Spleen (tissue), 7 donors: Measurements from ENCODE around the gene SIMC1.

Experiments used
- POLR2A ChIP-seq, 3 donors: fragments of 450-650 bp; IDR thresholded peaks; one replicate each; pipeline ENCODE4 v1.5.1; 2017; ENCODE audit warnings: antibody characterized with exemption in 3 of 3, mild to moderate bottlenecking in 1 of 3
- TF ChIP-seq, protein P1 (sequence below), 11 experiments: fragments of 200-600 bp in 7 of 11; fragments of 450-650 bp in 4 of 11; sonication (generic) in 4 of 11; IDR thresholded peaks in 8 of 11; conservative IDR thresholded peaks in 3 of 11; 1 replicate in 7 of 11; 2 replicates in 4 of 11; pipeline versions ENCODE4 v1.4.0 to v1.8.0; 2016 to 2021; ENCODE audit warnings: antibody characterized with exemption in 11 of 11, inconsistent platforms in 4 of 11, mild to moderate bottlenecking in 1 of 11
- donor health status: DM: no; HTN: no; CAD: no; lungs with moderate emphysema.
- donor health status: DM: no; HTN: no; CAD: no.
- donor health status: DM: no; HTN: no; CAD: no.

DNA sequence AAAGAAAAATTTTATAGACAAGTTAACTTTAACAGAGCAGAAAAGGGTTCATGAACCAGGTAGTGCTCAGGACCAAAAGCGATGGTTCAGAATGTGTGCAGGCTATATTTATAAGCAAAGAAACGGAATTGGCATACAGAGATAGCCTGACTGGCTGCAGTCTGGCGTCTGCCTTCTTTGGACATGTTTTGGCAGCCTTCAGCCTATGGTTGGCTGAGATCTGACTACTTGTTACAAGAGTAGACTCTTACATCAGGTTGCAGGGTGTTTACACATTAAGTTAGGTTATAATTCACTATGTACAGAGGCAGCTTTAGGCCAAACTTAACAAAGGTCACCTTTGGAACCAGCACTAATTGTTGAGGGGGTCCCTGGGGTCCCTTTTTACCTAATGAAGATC, 143.2 kb downstream of the SIMC1 start:
- TF ChIP-seq, protein P1, sequence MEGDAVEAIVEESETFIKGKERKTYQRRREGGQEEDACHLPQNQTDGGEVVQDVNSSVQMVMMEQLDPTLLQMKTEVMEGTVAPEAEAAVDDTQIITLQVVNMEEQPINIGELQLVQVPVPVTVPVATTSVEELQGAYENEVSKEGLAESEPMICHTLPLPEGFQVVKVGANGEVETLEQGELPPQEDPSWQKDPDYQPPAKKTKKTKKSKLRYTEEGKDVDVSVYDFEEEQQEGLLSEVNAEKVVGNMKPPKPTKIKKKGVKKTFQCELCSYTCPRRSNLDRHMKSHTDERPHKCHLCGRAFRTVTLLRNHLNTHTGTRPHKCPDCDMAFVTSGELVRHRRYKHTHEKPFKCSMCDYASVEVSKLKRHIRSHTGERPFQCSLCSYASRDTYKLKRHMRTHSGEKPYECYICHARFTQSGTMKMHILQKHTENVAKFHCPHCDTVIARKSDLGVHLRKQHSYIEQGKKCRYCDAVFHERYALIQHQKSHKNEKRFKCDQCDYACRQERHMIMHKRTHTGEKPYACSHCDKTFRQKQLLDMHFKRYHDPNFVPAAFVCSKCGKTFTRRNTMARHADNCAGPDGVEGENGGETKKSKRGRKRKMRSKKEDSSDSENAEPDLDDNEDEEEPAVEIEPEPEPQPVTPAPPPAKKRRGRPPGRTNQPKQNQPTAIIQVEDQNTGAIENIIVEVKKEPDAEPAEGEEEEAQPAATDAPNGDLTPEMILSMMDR (IDR thresholded peaks at IDR 0.05 in 8 of 11, conservative IDR thresholded peaks at IDR 0.05 in 3 of 11) = no peak
- no peak for TF ChIP-seq POLR2A (IDR thresholded peaks at IDR 0.05)
